ENCODE measurements around the gene RNASE12.

Gene RNASE12

DNA sequence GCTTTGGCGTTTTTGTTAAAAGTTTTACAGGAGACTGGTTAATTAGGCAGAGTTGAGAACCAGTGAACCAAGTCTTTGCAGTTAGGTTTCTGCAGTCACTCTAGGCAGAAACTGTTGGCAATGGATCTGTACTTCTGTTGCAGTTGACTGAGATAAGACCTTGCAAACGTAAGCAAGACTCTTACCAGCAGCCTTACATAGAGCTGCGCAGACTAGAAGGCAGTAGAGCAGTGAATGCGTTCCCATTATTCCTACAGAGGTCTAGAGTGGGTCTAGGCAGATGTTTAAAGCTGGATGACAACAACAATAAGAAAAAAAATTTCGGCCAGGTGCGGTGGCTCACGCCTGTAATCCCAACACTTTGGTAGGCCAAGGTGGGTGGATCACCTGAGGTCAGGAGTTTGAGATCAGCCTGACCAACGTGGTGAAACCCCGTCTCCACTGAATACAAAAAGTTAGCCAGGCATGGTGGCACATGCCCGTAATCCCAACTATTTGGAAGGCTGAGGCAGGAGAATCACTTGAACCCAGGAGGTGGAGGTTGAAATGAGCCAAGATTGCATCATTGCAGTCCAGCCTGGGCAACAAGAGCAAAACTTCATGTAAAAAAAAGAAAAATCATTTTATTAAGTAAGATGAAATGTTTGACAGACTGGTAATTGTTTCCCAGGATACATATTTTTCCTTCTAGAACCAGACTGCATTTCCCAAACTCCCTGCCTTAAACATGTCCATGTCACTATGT lies 42.6 kb downstream of the RNASE12 start:
- H3K36me3 ChIP-seq (ENCODE audit: control insufficient read depth, insufficient read depth, low read length), result no peaks in the 10 kb centered on the region
- no peak for DNase-seq (ENCODE audit: extremely low read depth, insufficient read length)
- H3K27me3 ChIP-seq (replicated peaks; ENCODE audit: control insufficient read depth, insufficient read depth, low read length), result peaks cover 2% of the 10 kb centered on the region
- no peak overlapping the region for H3K4me3 ChIP-seq (replicated peaks; ENCODE audit: low read depth, low read length)
- TF ChIP-seq, protein P1, sequence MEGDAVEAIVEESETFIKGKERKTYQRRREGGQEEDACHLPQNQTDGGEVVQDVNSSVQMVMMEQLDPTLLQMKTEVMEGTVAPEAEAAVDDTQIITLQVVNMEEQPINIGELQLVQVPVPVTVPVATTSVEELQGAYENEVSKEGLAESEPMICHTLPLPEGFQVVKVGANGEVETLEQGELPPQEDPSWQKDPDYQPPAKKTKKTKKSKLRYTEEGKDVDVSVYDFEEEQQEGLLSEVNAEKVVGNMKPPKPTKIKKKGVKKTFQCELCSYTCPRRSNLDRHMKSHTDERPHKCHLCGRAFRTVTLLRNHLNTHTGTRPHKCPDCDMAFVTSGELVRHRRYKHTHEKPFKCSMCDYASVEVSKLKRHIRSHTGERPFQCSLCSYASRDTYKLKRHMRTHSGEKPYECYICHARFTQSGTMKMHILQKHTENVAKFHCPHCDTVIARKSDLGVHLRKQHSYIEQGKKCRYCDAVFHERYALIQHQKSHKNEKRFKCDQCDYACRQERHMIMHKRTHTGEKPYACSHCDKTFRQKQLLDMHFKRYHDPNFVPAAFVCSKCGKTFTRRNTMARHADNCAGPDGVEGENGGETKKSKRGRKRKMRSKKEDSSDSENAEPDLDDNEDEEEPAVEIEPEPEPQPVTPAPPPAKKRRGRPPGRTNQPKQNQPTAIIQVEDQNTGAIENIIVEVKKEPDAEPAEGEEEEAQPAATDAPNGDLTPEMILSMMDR (IDR thresholded peaks at IDR 0.05; ENCODE audit: insufficient read depth, low read length, poor library complexity, severe bottlenecking), result no peak

DNA sequence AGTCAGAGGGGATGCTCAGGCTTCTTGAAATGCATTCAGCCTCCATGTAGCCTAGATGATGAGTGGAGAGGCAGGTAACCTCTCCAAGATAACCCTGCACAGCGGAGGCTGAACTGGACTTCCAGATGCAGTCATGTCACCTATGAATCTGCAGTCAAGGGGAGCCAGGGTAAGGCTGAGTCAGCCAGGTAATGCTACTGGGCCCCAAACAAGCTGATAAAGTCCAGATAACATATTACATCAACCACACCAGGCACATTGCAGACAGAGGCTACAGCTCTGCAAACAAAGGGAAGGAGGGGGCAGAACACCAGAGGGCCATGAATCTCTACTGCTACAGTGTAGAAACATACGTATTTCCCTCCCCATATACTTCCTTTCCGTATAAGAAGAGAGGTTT lies 44.3 kb downstream of the RNASE12 start:
- H3K36me3 ChIP-seq (ENCODE audit: control insufficient read depth, insufficient read depth, low read length), result no peaks in the 10 kb centered on the region
- TF ChIP-seq, protein P1 (IDR thresholded peaks at IDR 0.05; ENCODE audit: insufficient read depth, low read length, poor library complexity, severe bottlenecking), result no peak
- peaks cover 2% of the 10 kb centered on the region for H3K27me3 ChIP-seq (replicated peaks; ENCODE audit: control insufficient read depth, insufficient read depth, low read length)
- no peak overlapping the region for H3K4me3 ChIP-seq (replicated peaks; ENCODE audit: low read depth, low read length)
- no peak for DNase-seq (ENCODE audit: extremely low read depth, insufficient read length)

Data from GM06990 (cell line).